NCI-H2107 (cell line): ENCODE results near the gene NMNAT1.
"Not testable (repeated sequence)": the region's sequence is repeated elsewhere in the genome, so short reads cannot be mapped to it uniquely, and the experiment has no call there.

ENCODE experiments used
- DNase-seq: peaks from one replicate; lab custom pipeline; 2025; lab: John Stamatoyannopoulos, UW

The NMNAT1 gene

DNA sequence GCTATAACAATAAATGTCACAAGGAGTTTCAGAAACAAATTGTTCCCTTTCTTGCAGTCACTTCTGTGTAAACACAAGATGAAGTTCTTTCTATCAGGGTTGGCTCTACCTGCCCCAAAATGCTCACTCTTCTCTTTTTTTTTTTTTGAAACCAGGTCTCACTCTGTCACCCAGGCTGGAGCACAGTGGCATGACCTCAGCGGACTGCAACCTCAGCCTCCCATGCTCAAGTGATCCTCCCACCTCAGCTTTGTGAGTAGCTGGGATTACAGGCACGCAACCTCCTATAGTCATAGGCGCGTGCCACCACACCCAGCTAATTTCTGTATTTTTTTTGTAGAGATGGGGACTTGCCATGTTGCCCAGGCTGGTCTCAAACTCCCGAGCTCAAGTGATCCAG, 22.7 kb upstream of the NMNAT1 start:
- DNase-seq = no peak

- DNase-seq = no peak
Measured at GRCh38 chr1:9922342-9922741, 20.9 kb upstream of the NMNAT1 start.

- no peak for DNase-seq
Measured at GRCh38 chr1:9927259-9927658, 16.0 kb upstream of the NMNAT1 start.

GRCh38 chr1:9929431-9930385, 13.6 kb upstream of the NMNAT1 start:
- DNase-seq = no peak

DNA sequence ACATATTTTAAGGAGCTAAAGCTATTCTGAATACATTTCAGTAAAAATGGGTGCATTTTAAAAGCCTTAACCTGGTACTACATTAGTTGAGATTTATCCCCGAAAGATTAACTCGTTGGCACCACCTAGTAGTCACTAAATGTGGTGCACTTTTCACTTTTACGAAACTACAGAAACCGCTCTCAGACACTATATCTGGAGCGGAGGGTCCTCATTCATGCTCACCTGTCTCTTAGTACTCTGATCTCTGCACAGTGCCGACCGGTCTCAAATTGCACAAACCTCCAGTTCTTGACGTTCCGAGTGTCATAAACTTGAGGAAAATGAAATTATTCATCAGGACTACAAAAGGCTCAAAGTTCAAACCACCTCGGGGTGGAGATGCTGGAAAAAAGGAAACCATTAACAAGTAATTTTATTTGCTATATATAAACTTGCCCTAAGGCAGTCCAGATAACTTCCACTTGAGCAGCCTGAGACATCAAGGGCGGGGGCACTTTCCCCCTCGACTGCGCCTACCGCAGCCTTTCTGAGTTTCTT, 806 bp upstream of the NMNAT1 start:
- DNase-seq = no peak

DNA sequence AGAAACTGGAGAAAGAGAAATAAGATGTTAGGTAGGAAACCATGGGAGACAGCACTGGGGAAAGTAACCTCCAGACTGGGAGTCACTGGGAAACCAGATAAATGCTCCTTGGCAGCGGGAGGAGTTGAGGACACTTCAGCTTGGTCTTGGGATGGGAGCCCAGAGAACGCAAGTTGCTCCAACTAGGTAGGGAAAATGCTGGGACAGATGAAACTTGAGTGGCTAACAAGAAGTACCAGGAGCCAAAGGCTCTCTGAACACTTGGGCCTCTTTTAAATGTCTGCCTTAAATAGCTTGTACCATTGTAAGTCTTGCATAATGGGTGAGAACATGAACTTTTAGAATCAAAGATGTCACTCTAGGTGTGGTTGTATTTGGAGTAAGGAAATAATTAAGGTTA, 3.0 kb downstream of the NMNAT1 start:
- DNase-seq = no peak

- no peak for DNase-seq
Measured at GRCh38 chr1:9957726-9958125, 14.5 kb downstream of the NMNAT1 start.

DNA sequence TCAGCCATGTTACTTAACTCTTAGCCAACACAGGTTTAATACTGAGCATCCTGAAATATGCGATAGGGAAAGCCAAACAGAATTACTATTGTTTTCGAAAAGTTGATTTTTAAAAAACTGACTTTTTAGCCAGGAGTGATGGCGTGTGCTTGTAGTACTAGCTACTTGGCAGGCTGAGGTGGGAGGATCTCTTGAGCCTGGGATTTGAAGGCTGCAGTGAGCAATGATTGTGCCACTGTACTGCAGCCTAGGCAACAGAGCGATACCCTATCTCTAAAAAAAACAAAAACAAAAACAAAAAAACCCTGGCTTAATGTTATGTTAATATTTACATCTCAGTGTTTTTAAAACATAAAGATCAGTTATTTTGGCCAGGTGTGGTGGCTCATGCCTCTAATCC, 16.7 kb downstream of the NMNAT1 start:
- no peak for DNase-seq

DNA sequence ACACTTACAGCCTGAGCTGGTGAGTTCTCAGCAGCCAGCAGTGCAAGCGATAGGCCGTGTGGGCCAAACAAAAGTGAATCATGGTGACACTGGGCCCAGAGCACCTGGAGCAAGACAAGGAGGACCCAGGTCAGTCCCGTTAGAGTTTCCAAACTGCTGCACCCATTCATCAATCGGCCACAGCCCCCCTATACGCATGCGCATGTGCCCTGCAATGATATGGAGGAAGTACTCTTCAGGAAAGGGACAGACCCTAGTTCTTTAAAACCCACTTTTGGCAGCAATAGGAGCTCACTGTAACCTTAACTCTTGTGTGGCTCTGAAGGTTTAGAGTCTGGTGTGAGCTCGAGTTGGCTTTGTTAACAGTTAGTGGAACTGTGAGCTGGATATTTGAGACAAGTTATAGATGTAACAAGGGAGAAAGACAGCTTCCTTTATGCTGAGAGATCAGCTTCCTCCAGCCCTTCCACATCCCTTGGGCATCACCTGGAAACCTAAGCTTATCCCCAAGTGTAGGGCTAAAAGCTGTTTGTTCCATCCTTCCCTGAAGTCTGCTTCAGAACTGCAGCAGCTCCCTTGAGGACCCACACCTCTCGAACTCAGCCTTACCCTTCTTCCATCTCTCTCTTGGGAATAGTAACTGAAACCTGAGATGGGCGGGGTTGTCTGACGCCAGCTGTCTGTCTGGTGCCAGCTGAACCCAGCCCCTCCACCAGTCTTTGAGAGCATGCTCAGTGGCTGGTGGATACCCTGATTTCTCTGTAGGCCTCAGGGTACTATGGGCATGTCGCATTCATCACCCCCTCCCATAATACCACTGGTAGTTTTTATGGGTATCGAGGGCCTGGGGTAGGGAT, 17.7 kb downstream of the NMNAT1 start:
- no peak for DNase-seq

- no peak for DNase-seq
Measured at GRCh38 chr1:9984253-9984652, 41.0 kb downstream of the NMNAT1 start.

DNA sequence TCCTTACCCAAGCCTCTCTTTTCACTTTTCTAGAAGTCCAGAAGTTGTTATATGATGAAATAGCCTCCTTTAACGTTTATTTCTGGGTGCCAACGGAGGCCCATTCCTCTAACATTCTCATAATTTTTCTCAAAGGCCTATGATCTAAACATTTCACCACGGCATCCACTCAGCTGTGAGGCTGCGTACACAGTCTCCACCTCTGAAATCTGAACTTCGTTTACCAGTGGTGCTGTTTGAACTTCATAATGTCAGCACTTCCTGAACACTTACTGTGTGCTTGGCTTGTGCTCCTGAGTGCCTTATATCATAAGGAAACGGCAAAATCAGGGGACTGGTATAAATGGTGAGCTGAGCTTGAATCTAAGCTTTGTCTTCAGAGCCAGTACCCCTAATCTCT, 41.7 kb downstream of the NMNAT1 start:
- no peak for DNase-seq

GRCh38 chr1:9989773-9990172, 46.5 kb downstream of the NMNAT1 start:
- DNase-seq = no peak

GRCh38 chr1:9990944-9991343, 47.7 kb downstream of the NMNAT1 start:
- no peak for DNase-seq

GRCh38 chr1:9992910-9993309, 49.6 kb downstream of the NMNAT1 start:
- DNase-seq = no peak

DNA sequence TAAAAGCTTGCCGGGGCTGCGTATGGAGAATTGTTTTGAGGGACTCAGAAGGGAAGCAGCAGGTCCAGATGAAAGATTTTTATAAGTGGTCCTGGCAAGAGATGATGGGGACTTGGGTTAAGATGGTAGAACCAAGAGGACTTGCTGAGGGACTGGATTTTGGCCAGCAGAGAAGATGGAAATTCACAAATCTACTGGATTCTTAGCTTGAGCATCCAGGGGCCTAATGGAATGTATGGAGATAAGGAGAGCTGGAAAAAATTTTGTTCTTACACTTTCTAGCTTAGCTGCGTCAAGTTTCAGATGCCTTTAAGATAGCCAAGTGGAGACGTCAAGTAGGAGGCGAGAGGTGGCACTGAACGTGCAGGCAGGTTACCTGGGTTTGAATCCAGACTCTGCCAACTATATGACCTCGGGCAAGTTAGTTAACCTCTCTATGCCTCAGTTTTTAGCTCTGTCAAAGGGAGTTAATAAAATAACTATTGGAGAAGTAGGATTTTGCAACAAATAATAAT, 50.3 kb downstream of the NMNAT1 start:
- DNase-seq = no peak

- DNase-seq = no peak
Measured at GRCh38 chr1:9996624-9997582, 53.6 kb downstream of the NMNAT1 start, which contains the start of gene RBP7. TSS of gene RBP7 (plus strand) at chr1:9997228. CDS start at chr1:9997259, 31 bp downstream.

GRCh38 chr1:10001016-10001665, 57.9 kb downstream of the NMNAT1 start:
- DNase-seq = no peak

DNA sequence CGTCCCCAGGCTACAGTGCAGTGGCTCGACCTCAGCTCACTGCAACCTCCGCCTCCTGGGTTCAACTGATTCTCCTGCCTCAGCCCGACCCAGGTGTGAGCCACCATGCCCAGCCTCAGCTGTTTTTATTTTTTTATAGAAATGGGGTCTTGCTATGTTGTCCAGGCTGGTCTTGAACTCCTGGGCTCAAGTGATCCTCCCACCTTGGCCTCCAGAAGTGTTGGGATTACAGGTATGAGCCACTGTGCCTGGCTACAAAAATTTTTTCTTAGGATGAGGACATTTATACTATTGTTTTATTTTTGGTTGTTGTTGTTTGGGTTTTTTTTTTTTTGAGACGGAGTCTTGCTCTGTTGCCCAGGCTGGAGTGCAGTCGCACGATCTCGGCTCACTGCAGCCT, 62.0 kb downstream of the NMNAT1 start:
- DNase-seq = not testable (repeated sequence)

DNA sequence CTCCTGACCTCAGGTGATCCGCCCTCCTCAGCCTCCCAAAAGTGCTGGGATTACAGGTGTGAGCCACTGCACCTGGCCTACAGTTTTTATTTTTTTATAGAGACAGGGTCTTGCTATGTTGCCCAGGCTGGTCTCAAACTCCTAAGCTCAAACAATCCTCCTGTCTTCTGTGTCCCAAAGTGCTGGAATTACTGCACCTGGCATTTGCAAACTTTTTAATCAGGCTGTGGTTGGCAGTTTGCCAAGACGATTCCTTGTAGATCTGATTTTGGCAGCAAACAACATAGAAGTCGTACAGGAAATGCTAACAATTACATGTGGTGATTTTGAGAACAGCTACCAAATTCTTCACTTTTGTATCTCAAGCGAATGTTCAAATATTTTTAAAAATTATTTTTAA, 63.9 kb downstream of the NMNAT1 start:
- no peak for DNase-seq

GRCh38 chr1:10014016-10014415, 70.7 kb downstream of the NMNAT1 start:
- no peak for DNase-seq

DNA sequence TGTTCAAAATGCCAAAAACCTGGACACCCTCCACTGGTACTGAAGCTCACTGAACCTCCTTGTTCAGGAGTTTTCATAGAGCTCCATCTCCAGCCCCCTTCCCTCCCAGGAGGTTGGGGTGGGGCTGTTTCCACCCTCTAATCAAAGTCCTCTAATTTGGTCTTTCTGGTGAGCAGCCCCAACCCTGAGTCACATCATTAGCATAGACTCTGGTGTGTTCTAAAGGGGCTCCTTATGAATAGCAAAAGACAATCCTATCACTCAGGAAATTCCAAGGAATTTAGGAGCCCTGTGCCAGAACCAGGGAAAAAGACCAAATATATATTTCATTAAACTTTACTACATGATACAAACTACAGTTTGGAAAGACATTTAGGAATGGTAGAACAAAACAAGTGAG, 76.3 kb downstream of the NMNAT1 start:
- DNase-seq = no peak
